Stimulated activated CD4-positive, alpha-beta T cell treated with anti-CD3 and anti-CD28 coated beads, TNF-alpha, amount 100 ng/mL, for 1 hour (primary cell): Measurements from ENCODE around the gene APOBEC3B.
"Not testable (repeated sequence)": the region's sequence is repeated elsewhere in the genome, so short reads cannot be mapped to it uniquely, and the experiment has no call there.

Experiments
- DNase-seq, 3 donors: peaks; one replicate each; pipeline ENCODE4 v3.0.0-alpha.2; 2020; ENCODE audit warnings: low read depth in 3 of 3, low spot score in 1 of 3

Gene APOBEC3B

GRCh38 chr22:38987171-38987895 lies 5.2 kb downstream of the APOBEC3B start:
- no peak for DNase-seq

- DNase-seq, result no peak
Measured at GRCh38 chr22:38989466-38989865, 7.3 kb downstream of the APOBEC3B start.

- not testable (repeated sequence) for DNase-seq
Measured at GRCh38 chr22:38992871-38993371, 10.8 kb downstream of the APOBEC3B start.

- DNase-seq, result no peak
Measured at GRCh38 chr22:38996105-38996504, 14.0 kb downstream of the APOBEC3B start.

GRCh38 chr22:38997518-38997917 lies 15.4 kb downstream of the APOBEC3B start:
- no peak for DNase-seq

GRCh38 chr22:39003165-39003638 lies 21.1 kb downstream of the APOBEC3B start:
- peak in 2 of 3 donors; percentile 46 to 49 for DNase-seq

GRCh38 chr22:39007177-39007576 lies 25.0 kb downstream of the APOBEC3B start:
- no peak for DNase-seq

- not testable (repeated sequence) for DNase-seq
Measured at GRCh38 chr22:39008271-39008850, 26.2 kb downstream of the APOBEC3B start.

- no peak for DNase-seq
Measured at GRCh38 chr22:39010946-39011345, 28.8 kb downstream of the APOBEC3B start.

- DNase-seq, result no peak
Measured at GRCh38 chr22:39012533-39013511, 30.7 kb downstream of the APOBEC3B start.

GRCh38 chr22:39013561-39013941 lies 31.4 kb downstream of the APOBEC3B start:
- DNase-seq, result not testable (repeated sequence)

GRCh38 chr22:39013942-39014722 lies 32.0 kb downstream of the APOBEC3B start, which contains the start of gene APOBEC3C:
APOBEC3C (plus strand) TSS chr22:39014257; CDS start chr22:39014363, 106 bp downstream.
- peak; percentile 50 to 59 (median 51) for DNase-seq

- DNase-seq, result not testable (repeated sequence)
Measured at GRCh38 chr22:39014723-39015121, 32.6 kb downstream of the APOBEC3B start.

GRCh38 chr22:39016592-39016991 lies 34.4 kb downstream of the APOBEC3B start:
- no peak for DNase-seq

GRCh38 chr22:39017596-39018365 lies 35.6 kb downstream of the APOBEC3B start:
- DNase-seq, result no peak

GRCh38 chr22:39020021-39020651 lies 38.0 kb downstream of the APOBEC3B start:
- not testable (repeated sequence) for DNase-seq

- no peak for DNase-seq
Measured at GRCh38 chr22:39021552-39022250, 39.6 kb downstream of the APOBEC3B start.

- no peak for DNase-seq
Measured at GRCh38 chr22:39024519-39025308, 42.6 kb downstream of the APOBEC3B start.
